ENCODE data around the gene TAPBP. TPM values are rescaled to one million over a fixed set of nuclear protein-coding genes. Genes with fewer than 3 reads are reported as not detected.
A peak's percentile ranks its signal among the peaks of the same experiment; 100 is the strongest.

The TAPBP gene
- total and polyA plus RNA-seq, 2 of the 8 experiments (the other 6 are each of a cell fraction or from before 2014, with no cell fraction given) = 24.5 to 35.4 TPM

GRCh38 chr6:33315793-33316602 is 2.1 kb upstream of the TAPBP start:
- H3K4me1 ChIP-seq (replicated peaks in 1 of 4; ENCODE audit: control insufficient read depth in 3 of 4, insufficient read depth in 4 of 4, low read length in 3 of 4) = peaks cover 0 to 28% (median 17%) of the 10 kb centered on the region in 4 experiments; a peak in 6 of 7 replicates
- H4K20me1 ChIP-seq (replicated peaks in 1 of 2; ENCODE audit: control insufficient read depth in 1 of 2, insufficient read depth in 2 of 2, low read length in 2 of 2) = peaks cover 0 to 5% of the 10 kb centered on the region in 2 experiments
- no peak overlapping the region for H4K91ac ChIP-seq (replicated peaks; ENCODE audit: insufficient read length, low read length)
- no peak overlapping the region for H3K14ac ChIP-seq (ENCODE audit: insufficient read length)
- H3K56ac ChIP-seq (replicated peaks; ENCODE audit: insufficient read length, low read depth, low read length) = no peak overlapping the region
- no peak overlapping the region for H3K9ac ChIP-seq (replicated peaks in 1 of 4; ENCODE audit: extremely low read depth in 1 of 4, low read depth in 3 of 4, low read length in 3 of 4)
- H3K36me3 ChIP-seq (ENCODE audit: control insufficient read depth in 2 of 4, insufficient read depth in 4 of 4, low read length in 3 of 4) = peaks cover 8 to 27% (median 21%) of the 10 kb centered on the region in 4 experiments; a peak in 7 of 8 replicates
- H3K4me2 ChIP-seq (ENCODE audit: insufficient read depth in 1 of 2, low read depth in 2 of 2, low read length in 2 of 2) = peak overlapping the region in 1 of 2 experiments; percentile 95; a peak in 1 of 4 replicates
- POLR2A ChIA-PET (ENCODE audit: partially characterized antibody) = interaction anchor here (0.6 to 6.3 kb wide), 8 partner anchors 15 to 426 kb away, joined by 3 to 30 read pairs (median 4); partner anchors contain the start of genes B3GALT4, RPS18 and VPS52
- H2BK12ac ChIP-seq (ENCODE audit: low read depth, low read length) = peak overlapping the region; percentile 23; the same call in 1 of the 2 replicates
- no peak overlapping the region for H2AFZ ChIP-seq (ENCODE audit: low read length)
- H3K27ac ChIP-seq (ENCODE audit: low read depth, low read length) = no peak overlapping the region
- no peaks in the 10 kb centered on the region for H3K27me3 ChIP-seq (replicated peaks in 1 of 4; ENCODE audit: control insufficient read depth in 3 of 4, extremely low read depth in 1 of 4, insufficient read depth in 3 of 4, low read length in 3 of 4)
- no peak for DNase-seq (ENCODE audit: low read depth in 1 of 2, low spot score in 2 of 2)
- H3K23me2 ChIP-seq (ENCODE audit: low read depth, low read length) = peaks cover 26% of the 10 kb centered on the region
- no peak overlapping the region; the same call in 1 of the 2 replicates for H2BK15ac ChIP-seq (ENCODE audit: low read length)
- no peaks in the 10 kb centered on the region for H3K9me3 ChIP-seq (ENCODE audit: insufficient read depth in 2 of 2, low read depth in 1 of 2, low read length in 1 of 2)
- no peak for FAIRE-seq
- H4K5ac ChIP-seq (ENCODE audit: insufficient read length, low read depth, low read length) = no peak overlapping the region
- no peaks in the 10 kb centered on the region; the same call in 1 of the 2 replicates for H3K79me1 ChIP-seq (ENCODE audit: low read depth, low read length)
- no peak overlapping the region for H3K18ac ChIP-seq (ENCODE audit: extremely low read depth, low read length)
- peak overlapping the region; percentile 88; the same call in 1 of the 2 replicates for H2AK5ac ChIP-seq (ENCODE audit: low read depth, low read length)
- H3K79me2 ChIP-seq (ENCODE audit: control insufficient read depth in 1 of 2, insufficient read depth in 2 of 2, low read length in 2 of 2) = peaks cover 0 to 17% of the 10 kb centered on the region in 2 experiments; a peak in 1 of 4 replicates
- H4K8ac ChIP-seq (ENCODE audit: extremely low read depth, insufficient read depth, low read length) = no peak overlapping the region
- H3K23ac ChIP-seq (ENCODE audit: insufficient read length) = no peak overlapping the region
- no peak overlapping the region for H3K4ac ChIP-seq (replicated peaks; ENCODE audit: insufficient read length, low read depth, low read length)
- no peak overlapping the region for H2BK120ac ChIP-seq (replicated peaks; ENCODE audit: low read depth, low read length)
- TF ChIP-seq SRF (IDR thresholded peaks at IDR 0.05; ENCODE audit: low read depth, low read length) (no peak), SP2 (IDR thresholded peaks at IDR 0.05; ENCODE audit: low read length) (no peak), POU5F1 (IDR thresholded peaks at IDR 0.05; ENCODE audit: low read depth, low read length) (no peak), SIN3A (conservative IDR thresholded peaks at IDR 0.05 in 1 of 2, IDR thresholded peaks at IDR 0.05 in 1 of 2; ENCODE audit: low read depth in 1 of 2, low read length in 2 of 2) (0 out of 4 replicates have a peak, but pooled peaks of 1 of the 2 experiments have one; percentile 4)
- 86% methylated on average over 17 of the region's 17 CpGs; no CpG with 5 or more reads in 1 of the 2 experiments for WGBS, 2 experiments (ENCODE audit: extremely low coverage in 1 of 2, insufficient coverage in 1 of 2, insufficient read length in 1 of 2, insufficient replicate concordance in 2 of 2, low coverage in 1 of 2, low lambda C conversion rate in 2 of 2, missing lambda C conversion rate in 1 of 2)
- no peak overlapping the region for H3K4me3 ChIP-seq (ENCODE audit: extremely low read depth in 1 of 4, insufficient read depth in 2 of 4, low read depth in 3 of 4, low read length in 4 of 4)
- CTCF ChIA-PET (ENCODE audit: partially characterized antibody) = interaction anchor here (1.0 to 2.7 kb wide), 3 partner anchors 17 to 36 kb away, joined by 3 to 8 read pairs (median 3); partner anchors contain the start of gene RGL2
- H2BK20ac ChIP-seq (ENCODE audit: low read length) = no peak overlapping the region
- H2BK5ac ChIP-seq (ENCODE audit: low read depth, low read length) = peak overlapping the region; percentile 68; the same call in 1 of the 2 replicates

Measured in H1 (cell line).